GM18909 (cell line): ENCODE data around the gene SOCS6.
"Not testable (repeated sequence)": the region's sequence is repeated elsewhere in the genome, so short reads cannot be mapped to it uniquely, and the experiment has no call there.

Source experiments
- ATAC-seq: cut with Tn5 transposase; IDR thresholded peaks from one replicate; pipeline ENCODE4 v1.9.1; 2021; ENCODE audit warnings: mild to moderate bottlenecking; ENCODE audit not compliant: unreplicated experiment, poor library complexity

Gene SOCS6, protein sequence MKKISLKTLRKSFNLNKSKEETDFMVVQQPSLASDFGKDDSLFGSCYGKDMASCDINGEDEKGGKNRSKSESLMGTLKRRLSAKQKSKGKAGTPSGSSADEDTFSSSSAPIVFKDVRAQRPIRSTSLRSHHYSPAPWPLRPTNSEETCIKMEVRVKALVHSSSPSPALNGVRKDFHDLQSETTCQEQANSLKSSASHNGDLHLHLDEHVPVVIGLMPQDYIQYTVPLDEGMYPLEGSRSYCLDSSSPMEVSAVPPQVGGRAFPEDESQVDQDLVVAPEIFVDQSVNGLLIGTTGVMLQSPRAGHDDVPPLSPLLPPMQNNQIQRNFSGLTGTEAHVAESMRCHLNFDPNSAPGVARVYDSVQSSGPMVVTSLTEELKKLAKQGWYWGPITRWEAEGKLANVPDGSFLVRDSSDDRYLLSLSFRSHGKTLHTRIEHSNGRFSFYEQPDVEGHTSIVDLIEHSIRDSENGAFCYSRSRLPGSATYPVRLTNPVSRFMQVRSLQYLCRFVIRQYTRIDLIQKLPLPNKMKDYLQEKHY

GRCh38 chr18:70288851-70289328, at the start of gene SOCS6:
Gene SOCS6 (plus strand): TSS chr18:70289045. CDS start chr18:70324669, 35,624 bp downstream.
- ATAC-seq: peak; percentile 75

DNA sequence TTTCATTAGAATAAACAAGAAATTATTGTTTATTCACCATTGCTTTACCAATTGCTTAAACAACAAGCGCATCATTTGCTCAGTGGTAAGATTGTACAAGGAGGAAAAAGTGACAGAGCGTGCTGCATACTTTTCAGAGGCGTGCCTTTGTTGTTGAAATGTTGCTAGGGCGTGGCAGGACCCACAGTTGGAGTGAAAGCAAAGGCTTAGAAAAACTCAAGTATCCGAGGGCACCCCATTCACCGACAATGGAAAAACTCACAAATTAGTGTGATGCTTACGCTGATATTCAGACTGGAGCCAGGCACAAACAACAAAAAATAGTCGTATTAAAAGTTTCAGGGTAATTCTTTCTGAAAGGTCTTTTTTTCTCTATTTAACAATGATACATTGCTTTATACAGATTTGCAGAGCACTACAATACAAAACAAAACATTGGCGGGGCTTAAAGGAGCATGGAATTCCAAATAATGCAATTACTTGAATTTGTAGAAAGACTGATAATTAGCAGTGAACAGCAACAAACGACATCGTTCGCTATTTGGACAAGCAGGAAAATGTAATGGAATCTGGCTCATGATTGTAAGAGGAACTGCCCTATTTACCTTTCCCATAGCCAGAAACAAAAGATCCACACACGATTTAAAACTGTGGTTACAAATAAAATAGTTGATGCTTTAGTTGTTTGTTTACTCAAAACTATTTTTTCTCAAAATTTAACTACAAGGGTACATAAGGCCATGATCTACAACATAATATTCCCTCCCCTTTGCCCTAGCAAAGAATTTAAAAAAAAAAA, 45.5 kb upstream of the SOCS6 start:
- ATAC-seq: no peak

GRCh38 chr18:70246061-70246466, 42.8 kb upstream of the SOCS6 start:
- ATAC-seq: no peak

GRCh38 chr18:70249118-70249517, 39.7 kb upstream of the SOCS6 start:
- ATAC-seq: no peak

GRCh38 chr18:70249861-70250260, 39.0 kb upstream of the SOCS6 start:
- not testable (repeated sequence) for ATAC-seq

GRCh38 chr18:70250781-70251180, 38.1 kb upstream of the SOCS6 start:
- no peak for ATAC-seq

- ATAC-seq: no peak
Observed at GRCh38 chr18:70256184-70256583, 32.7 kb upstream of the SOCS6 start.

DNA sequence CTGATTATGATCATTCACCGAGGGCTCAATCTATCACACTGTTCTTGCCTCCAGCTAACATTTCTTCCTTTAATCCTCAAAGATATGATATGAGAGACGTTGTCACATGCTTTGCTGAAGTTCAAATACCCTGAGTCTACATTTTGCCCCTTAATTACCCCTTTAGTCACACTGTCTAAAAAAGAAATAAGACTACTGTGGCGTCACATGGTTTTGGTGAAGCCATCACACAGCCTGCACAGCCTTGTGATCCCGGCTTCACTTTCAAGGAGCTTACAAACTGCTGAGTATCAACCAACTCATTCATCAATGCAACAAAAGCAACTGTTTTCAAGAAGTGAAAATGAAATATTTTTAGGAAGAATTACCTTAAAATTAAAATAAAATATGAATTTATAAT, 31.9 kb upstream of the SOCS6 start:
- no peak for ATAC-seq

DNA sequence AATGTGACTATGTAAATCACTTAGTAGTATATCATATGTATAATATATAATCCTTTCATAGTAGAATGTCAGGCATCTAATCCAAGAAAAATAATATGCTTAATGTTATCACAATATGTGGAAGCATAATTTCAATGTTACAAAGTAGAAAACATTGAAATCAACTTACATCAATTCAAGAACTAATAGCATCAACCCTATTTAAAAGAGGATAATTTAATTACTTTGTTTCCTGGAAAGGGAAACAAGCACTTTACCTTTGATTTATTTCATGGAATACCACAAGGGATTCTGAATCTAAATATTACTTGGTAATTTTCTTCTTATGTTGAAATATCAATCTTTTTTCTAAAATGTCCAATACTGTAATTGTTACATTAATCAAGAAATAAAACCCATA, 30.6 kb upstream of the SOCS6 start:
- ATAC-seq: no peak

DNA sequence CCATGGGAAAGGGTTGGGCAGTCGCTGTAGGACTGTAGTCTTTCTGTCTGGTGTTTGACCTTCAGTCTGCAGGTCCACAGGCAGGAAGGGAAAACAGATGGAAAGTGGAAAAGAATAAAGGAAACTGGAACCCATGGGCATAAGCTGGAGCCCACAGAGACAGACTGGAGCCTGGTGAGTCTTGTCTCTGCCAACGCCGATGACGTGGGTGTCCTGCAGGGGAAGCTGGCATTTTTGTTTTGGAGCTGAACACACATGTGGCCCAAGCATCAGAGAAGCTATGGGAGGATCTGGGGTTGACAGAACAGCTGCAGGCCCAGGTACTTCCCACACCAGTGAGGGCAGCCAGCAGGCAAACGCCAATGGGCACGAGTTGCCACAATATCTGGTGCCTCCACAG, 28.2 kb upstream of the SOCS6 start:
- no peak for ATAC-seq

GRCh38 chr18:70261141-70261788, 27.6 kb upstream of the SOCS6 start:
- ATAC-seq: no peak

DNA sequence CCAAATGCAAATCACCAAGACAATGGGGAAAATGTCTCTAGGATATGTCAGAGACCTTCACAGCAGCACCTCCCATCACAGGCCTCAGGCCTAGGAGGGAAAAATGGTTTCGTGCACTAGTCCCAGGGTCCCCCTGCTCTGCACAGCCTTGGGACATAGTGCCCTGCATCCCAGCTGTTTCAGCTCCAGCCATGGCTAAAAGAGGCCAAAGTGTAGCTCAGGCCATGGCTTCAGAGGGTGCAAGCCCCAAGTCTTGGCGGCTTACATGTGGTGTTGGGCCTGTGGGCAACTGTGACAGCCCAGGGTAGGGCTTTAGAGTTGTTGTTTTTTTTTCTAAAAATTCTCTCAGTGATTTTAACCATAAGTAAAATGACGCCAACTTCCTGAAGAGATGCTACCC, 25.5 kb upstream of the SOCS6 start:
- ATAC-seq: no peak

DNA sequence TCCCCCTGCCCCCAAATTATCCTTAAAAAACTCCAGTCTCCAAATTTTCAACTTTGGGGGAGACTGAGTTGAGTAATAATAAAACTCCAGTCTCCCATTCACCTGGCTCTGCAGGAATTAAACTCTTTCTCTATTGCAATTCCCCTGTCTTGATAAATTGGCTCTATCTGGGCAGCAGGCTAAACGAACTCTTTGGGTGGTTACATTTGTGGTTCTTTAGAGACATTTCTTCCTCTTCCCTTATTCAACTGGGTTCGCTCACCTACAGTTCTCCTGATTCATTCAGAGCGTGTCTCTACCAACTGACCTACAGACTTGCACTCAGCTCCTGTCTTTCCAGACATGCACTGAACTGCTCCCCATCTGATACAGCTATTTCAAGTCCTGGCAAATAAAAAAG, 17.1 kb upstream of the SOCS6 start:
- no peak for ATAC-seq

DNA sequence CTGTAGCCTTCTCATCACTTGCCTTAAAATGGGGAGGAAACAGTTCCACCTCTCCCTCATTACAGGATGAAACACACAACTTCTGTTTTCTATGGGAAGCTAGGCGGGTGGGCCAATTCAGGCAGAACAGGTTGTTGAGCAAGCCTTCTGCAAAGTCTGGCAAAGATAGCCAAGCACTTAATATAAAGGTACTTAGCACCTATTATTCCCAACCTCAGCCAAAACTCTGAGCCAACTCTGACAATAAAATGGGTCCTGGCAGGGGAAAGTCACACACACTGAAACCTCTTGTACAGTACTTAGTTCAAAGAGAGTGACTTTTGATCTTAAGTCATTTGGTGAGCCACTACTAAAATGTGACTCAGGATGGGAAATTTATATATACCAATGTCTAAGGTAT, 15.8 kb upstream of the SOCS6 start:
- ATAC-seq: no peak

GRCh38 chr18:70276416-70277191, 12.2 kb upstream of the SOCS6 start:
- no peak for ATAC-seq

DNA sequence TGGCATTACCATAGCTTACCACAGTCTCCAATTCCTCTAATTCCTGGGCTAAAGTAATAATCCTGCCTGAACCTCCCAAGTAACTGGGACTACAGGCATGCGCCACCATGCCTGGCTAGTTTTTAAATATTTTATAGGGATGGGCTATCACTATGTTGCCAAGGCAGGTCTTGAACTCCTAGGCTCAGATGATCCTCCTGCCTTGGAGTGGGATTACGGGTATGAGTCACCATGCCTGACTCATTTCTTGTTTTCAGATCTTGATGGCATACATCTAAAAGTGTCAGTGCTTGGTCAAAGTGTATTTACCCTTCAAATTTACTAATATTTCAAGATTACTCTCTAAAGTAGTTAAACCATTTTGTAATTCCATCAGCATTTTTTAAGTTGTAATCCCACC, 9.4 kb upstream of the SOCS6 start:
- no peak for ATAC-seq

- ATAC-seq: no peak
Observed at GRCh38 chr18:70280007-70280925, 8.6 kb upstream of the SOCS6 start.

GRCh38 chr18:70284976-70285620, 3.7 kb upstream of the SOCS6 start:
- ATAC-seq: no peak
